Stimulated activated CD4-positive, alpha-beta T cell treated with anti-CD3 and anti-CD28 coated beads, Interleukin-4, amount 100 ng/mL, for 4 hours (primary cell): ENCODE measurements around the gene IFT43.

Experiments used
- DNase-seq, 2 experiments: peaks; one replicate each; pipeline ENCODE4 v3.0.0-alpha.2; 2020

The IFT43 gene

DNA sequence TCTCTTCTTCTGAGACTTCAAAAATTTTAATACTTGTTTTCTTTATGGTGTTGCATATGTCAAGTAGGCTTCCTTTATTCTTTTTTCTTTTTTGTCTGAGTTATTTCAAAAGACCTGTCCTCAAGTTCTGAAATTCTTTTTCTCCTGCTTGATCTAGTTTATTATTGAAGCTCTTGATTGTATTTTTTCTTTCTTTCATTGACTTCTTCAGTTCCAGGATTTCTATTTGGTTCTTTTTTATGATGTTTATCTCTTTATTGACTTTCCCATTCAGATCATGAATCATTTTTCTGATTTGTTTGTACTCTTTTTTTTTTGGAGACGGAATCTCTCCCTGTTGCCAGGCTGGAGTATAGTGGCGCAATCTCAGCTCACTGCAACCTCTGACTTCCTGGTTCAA, 34.1 kb downstream of the IFT43 start:
- no peak for DNase-seq

DNA sequence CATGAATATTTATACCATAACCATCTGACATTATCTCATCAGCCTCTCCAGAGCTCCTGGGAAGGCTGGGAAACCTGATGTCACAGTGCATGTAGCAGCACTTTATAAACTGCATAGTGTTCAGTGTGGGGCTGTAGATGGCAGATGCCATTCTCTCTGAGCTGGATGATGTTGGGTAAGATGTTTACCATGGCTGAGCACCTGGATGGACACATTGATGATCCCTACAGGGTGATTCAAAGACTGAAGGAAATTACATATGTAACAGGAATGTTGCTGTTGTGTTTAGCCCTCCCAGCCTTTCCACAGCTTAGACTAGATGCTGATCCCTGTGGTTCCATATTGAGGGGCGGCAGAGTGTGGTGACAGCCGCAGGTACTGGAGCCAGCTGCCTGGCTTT, 37.4 kb downstream of the IFT43 start:
- no peak for DNase-seq

DNA sequence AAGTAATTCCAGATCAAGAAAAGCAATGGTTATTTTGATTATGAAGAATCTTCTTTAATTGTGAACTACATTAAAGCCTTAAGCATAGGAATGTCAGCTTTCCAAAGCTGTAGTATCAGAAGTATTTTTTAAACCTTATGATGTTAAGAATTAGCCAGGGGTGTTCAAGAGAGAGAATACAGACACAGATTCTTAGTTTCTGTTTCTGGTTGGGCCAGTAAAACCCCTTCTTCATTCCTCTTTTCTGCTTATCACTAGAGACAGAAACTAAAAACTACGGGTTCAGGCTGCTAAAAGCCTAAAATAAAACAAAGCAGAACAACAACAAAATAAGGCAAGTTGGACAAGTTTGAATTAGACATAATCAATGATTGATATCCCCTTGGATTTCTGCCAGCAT, 38.2 kb downstream of the IFT43 start:
- no peak for DNase-seq

DNA sequence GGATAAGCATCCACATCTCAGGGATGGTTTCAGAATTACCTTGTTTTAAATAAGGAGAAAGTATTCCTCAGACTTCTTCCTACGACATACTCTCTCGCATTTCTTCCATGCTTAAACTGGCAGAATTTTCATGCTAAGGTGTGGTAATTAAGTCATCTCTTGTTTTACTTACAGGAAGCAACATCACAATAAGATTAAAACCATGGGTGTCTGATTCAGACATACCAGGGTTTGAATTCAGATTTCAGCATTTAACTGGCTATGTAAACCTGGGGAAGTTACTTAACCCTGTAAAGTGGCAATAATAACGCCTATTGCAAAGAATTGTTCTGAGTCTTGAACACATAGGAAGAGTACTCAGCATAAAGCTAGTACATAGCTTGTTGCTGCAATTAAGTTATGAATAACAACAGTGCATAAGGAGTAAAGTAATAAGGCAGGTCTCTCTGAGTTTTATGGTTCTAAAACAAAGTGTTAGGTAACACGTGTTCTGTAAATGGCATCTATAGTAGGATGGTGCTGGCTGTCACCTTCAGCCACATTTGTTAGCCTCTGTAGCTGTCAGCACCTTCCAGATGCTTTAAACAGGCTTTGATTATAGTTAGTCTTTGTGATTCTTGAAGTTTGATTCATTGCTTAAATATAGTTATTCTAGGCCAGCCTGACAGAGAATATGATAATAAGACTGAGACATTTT, 38.8 kb downstream of the IFT43 start:
- DNase-seq, result no peak

DNA sequence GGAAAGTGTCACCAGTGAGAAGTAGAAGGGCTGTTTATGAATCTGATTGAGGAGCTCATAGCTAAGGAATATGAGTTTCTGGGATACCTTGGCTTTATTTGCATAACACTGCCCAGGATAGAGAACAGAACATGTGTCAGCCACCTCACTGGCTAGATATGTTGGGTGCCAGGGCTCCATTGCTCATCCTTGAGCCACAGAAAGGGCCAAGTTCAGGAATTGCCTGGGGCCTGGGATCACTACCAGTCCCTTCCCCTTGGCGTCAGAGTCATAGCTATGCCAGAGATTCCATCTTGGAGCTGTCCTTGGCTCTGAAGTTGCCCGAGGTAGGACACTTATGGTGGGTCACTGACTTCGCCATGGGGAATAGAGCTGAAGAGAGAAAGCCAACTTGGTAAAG, 49.0 kb downstream of the IFT43 start:
- no peak for DNase-seq

DNA sequence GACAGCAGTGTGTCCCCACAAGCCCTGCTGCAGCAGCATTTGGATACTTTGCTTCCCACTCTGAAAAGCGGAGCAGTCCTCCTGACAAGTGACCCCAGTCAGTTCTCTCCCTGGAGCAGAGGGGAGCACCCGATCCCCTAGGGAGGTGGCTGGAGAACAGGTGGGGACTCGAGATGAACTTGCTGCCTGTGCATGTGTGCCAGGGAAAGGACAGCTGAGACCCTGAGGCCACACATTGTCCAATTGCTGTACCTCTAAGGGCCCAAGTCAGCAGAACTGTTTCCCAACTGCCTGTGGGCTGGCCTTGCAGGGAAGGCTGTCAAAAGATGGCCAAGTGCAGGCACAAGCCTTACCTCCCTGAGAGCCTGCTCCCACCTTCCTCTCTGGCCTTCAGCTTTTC, 55.1 kb downstream of the IFT43 start:
- no peak for DNase-seq

DNA sequence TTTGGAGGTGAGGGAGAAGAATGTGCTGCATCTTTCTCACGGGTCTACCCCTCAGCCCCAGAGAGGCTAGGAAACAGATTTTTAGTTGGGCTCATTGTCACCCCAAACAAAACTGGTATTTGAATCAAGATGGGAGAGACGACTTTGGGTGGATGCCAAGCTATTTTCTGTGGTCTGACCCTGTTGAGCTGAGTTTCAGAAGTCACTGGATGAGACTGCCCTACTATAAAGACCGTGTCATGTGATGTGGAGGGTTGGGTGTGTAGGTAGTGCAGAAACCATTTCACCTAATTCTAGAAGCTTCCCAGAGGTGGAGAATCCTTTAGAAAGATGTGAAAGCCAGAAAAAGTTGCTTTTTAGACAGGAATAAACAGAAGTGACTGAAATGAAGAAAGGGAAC, 60.2 kb downstream of the IFT43 start:
- no peak for DNase-seq

DNA sequence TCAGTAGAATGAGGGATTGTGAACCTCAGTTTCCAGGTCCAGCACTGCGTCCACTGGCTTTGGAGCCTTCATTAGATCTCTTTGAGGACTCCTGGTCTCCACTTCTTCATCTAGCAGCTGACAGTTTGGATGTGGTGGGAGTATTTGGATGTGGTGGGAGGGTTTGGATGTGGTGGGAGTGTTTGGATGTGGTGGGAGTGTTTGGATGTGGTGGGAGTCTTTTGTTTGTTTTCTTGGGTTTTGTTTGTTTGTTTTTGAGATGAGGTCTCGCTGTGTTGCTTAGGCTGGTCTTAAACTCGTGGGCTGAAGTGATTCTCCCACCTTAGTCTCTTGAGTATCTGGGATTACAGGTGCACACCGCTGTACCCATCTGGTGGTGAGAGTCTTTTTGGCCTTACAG, 64.7 kb downstream of the IFT43 start:
- DNase-seq, result no peak

DNA sequence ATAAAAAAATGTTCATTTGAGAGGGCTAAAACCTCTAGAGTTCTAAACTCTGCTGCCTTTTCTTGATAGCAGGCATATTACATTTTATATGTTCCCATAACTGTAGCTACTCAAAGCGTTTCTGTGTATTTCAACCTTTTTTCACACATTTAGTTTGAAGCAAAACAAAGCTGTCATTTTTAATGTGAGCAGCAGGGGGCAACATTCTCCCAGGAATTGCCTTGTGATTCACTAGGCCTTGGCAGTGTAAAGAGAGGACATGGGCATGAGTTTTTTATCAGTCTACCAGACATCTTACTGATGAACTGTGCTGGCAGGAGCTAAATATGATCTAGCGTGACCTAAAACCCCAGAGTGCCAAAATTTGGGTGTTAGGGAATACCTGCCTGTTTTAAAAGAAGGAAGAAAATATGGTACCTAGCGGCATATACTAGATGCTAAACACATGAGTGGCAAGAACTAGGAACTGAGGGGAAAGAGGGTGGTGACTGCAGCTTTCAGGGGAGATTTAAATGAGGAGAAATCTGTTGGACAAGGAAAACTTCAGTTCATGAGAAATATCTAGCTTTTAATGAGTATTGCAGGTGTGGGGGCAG, 65.3 kb downstream of the IFT43 start:
- DNase-seq, result peak; percentile 28 to 40

DNA sequence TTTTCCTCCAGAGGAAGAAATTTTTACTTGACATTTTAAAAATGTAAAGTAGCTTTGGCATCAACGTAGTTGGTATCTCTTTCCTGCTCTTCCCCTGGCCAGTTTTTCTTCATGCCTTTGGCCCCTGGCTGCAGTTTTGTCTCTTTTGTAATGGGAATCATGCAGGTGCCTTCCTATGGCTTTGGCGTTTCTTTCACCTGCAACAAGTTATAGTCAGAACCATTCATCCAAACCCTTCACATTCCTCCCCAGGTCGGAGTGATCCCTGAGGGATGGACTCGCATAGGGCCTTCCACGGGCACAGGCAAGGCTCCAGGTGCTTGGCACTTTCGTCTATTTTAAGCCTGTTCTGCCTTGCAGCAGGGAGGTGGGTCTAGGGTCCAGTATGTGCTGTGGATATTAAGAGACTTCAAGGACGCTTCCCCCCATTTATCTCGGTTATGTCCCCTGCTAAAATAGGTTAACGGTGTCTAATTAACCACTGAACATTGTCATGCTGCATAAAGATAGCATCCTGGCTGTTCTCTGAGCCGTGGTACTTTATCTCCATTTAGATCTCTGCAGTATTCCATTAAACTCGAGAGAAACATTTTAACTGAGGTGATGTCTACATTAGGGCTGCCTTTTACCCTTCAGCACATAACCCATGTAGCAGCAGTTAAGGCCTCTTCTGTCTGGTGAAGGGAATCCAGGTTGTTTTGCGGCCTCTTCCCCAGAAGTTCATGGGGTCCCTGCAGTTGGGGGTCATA, 66.3 kb downstream of the IFT43 start:
- no peak for DNase-seq

DNA sequence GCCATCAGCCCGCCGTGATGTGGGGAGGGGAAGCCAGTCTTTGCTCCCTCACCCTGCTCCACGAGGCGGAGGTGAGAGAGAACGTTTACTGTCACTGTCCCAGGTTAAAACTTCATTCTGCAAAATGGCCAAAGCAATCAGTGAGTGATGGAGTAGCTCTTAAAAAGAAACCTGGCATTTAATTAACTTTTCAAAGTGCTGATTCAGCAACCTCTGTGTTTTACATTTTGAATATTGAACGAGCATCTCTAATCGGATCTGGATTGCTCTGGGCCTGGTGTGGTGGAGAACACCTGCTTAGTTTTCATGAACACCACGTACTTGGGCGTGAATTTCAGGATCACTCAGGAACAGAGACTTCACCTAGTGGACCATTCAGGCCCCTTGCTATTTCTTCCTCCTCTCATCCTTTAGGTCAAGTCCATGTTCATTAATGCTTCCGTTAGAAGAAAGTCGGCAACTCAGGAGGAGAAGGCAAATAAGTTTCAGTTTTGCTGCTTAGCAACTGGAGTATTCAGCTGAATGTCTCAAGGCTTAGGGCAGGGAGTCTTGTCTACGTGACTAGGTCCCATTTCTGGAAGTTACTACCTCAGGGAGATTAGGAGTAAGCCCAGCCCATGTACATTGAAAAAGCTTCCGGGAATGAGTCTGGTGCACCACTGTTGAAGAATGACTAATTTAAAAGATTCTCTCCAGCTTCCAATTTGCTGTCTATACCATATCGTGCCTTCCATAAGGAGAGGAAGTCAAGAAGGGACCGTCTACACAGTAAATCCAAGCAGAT, 68.2 kb downstream of the IFT43 start:
- DNase-seq, result no peak

DNA sequence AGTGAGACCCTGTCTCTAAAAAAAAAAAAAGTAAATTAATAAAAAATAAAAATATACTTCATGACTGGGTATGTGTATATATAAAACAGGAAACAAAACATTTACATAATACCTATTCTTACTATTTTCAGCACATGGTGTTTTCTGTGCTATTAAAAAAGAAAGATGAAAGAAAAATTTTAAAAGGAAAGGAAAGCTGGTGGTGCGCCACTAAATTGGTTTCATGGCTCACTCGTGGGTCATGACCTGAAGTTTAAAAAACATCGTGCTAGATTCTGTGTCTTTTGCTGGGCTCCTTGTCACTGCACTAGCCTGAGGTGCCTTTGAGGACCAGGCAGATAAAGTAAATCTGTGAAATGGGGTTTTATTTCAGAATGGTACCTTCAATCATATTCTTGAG, 69.8 kb downstream of the IFT43 start:
- no peak for DNase-seq

DNA sequence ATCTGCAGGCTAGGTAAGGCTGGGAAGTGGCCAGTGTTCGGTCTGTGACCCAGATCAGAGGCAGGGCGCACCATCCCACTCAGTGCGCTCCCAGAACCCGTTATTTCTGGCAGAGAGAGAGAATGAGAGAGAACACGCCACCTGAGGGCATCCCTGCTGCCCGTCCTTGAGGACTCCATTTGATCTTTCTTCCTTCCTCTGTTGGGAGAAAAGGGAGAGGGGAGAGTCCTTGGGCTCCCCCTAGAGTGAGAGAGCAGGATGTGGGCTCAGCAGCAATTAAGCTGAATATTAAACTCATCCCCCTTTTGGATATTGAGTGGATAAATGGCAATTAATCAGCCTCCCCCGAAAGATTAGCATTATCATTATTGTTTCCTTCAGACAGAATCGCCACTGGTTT, 70.6 kb downstream of the IFT43 start:
- DNase-seq, result no peak

DNA sequence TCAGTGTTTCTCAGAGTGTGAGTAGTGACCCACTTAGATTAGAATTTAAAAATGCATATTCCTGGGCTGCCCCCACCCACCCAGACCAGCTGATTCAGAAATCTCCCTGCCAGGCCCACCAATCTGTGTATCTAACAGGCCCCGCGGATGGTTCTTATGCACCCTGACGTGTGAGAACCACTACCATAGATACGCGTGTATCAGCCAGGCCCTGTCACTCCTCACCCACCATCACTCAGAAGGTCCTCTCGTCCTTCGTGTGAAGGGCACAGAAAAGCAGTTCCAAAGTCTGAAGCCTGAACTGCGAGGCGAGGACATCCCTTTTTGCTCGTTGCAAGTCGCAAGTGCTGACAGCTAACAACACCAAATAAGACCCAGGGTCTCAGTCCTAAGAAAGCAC, 72.4 kb downstream of the IFT43 start:
- DNase-seq, result no peak

DNA sequence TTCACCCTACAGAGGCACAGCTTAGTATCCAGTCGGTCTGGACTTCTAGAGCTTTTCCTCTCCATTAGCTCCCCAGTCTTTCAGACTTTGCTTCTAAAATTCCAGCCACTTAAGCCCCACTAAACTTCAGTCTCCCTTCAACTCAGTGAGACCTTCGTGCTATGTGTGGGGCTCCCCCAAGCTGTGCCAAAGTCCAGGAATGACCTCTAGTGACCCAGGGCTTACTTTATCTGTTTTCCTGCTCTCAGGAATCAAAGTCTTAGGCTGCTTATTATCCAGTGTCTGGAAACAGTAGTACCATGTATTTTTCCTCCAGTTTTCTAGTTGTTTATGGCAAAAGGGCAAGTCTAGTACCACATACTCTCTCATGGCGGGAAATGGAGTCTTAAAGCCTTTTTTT, 77.8 kb downstream of the IFT43 start:
- no peak for DNase-seq

DNA sequence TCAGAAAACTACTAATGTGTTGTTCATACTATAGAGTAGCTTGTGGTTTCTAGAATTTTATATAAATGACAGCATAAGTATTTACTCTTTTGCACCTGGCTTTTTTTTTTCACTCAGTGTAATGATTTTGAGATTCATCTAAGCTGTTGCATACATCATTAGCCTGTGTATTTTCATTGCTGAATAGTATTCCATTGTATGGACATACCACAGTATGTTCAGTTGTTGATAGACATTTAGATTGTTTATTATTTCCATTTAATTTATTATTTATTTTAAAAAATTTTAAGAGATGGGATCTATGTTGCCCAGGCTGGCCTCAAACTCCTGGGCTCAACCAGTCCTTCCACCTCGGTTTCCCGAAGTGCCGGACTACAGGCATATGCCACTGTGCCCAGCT, 80.0 kb downstream of the IFT43 start:
- DNase-seq, result no peak

DNA sequence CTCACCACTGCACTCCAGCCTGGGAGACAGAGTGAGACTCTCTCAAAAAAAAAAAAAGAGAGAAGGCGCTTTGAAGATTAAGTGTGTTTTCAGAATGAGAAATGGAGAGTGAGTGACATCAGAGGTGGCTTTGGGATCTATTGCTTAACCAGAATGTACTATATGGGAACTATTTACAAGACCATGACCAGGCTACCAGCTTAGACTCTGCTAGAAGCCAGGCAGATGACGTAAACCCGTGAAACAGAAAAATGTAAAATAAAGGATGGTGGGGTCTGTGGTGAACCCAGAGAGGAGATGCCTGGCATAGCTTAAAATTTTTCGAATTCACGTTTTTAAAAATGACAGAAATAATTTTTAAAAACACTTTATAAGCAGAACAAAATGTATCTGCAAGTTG, 82.0 kb downstream of the IFT43 start:
- DNase-seq, result no peak

DNA sequence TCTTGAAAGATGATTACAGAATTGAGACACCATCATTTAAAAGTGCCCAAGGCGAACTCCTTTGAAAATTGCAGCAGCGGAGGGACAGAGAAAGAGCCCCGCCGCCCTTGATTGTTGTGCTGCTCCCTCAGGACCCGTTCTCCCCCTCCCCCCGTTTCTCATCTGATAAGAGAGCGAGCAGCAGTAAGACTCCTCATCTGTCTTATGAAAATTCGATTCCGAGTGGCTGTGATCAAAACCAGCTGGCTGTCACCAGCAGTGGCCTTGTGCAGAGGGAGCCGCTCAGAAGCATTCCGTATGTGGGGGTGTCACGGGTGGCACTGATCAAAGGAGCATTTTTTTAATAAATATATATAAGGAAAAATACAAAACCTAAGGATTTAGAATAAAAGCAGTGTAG, 88.2 kb downstream of the IFT43 start:
- DNase-seq, result no peak

DNA sequence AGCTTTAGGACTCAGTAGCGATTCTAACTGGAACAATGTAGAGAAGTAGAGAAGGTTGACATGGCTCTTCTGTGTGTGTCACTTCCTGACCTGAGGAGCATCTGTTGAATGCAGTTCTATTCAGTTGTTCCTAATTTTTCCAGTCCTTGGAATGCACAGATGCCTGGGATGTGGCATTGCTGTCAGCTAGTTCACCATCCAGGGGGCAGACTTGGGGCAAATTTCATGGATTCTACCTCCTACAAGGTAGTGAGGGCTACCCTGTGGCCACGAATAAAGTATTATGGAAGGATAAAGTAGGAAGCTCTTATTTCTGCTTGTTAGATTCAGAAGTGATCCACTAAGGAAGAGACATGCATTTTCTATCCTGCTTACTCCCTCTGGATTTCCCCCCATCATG, 91.8 kb downstream of the IFT43 start:
- no peak for DNase-seq

DNA sequence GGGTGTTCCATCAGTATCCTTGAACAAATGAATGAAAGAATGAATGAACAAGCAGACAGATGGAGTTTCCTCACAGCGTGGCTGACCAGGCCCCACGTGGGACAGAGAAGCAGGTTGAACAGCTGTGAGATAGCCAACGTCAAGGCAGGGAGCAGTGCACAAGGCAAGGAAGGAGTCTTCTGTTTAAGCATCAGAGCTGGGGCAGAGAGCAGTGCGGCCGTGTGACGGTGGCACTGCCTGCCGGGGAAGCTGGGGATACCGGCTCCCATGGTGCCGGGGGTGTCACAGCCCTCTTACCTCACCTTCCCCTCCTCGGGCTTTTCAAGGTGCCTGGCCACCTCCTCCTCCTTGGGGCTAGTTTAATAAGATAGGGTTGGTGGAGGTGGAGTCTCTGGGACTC, 92.9 kb downstream of the IFT43 start:
- DNase-seq, result no peak

DNA sequence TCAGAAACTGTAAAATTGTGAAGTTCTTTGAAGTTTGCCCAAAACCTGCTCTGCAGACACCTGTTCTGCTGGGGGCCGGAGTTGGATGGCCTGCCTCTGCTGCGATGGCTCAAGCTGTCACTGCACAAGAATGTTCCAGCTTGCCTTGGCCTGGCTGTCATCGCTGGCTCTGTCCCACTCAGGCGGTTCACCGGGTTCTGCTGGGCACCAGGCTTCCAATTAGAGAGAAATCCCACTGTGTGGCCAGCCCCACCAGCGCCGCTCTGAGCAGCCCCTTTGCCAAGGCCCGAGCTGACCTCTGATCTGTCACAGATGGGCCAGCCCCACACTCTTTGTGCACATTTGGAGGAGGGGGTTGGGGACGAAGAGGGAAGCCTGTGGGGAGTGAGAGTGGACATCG, 94.5 kb downstream of the IFT43 start:
- DNase-seq, result no peak

DNA sequence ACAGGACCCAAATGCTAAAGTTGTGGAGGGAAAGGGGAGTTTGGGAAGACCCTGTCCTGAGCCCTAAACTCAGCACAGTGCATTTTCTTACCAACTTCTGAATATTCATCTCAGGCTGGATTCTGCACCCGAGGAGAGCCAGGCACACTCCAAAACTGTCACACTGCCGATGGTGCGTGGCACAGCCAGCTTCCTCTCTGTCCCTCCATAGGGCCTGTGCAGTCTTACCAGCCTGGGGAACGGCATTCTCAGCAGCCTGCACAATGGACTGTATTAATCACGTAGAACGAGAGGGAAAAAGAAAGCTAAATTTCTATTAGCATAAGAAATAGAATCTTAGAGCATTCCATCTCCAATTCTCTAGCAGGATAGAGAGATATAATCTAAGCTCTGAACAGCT, 94.9 kb downstream of the IFT43 start:
- DNase-seq, result no peak

DNA sequence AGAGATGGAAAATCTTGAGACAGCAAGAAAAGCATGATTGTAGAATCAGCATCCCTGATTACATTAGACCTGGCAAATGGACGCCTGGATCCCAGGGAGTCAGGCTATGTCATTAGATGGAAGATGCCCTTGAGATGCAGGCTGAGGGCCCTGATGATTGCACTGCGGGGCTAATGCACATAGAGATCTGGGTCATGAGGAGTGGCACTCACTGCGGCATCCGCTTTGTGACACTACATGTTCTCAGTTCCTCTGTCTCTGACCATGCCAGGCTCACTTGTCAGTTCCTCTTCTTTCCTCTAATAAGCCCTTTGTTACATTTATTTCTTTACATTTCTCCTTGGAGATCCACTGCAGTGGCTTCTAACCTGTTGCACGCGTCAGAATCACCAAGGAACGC, 96.1 kb downstream of the IFT43 start:
- no peak for DNase-seq
